A673 (cell line): ENCODE data around the gene HHLA2.

Experiments
- EZH2 ChIP-seq: fragments of 200-600 bp; sonication (generic); IDR thresholded peaks from 2 replicates; pipeline ENCODE4 v1.6.1; 2017; ENCODE audit warnings: borderline replicate concordance, low read depth, mild to moderate bottlenecking, mixed read lengths, antibody characterized with exemption, low read length; ENCODE audit not compliant: poor library complexity, severe bottlenecking
- TF ChIP-seq, protein P1 (sequence below): fragments of 300-800, 200-600 bp; sonication (generic); conservative IDR thresholded peaks from 2 replicates; pipeline ENCODE4 v1.5.1; 2017; ENCODE audit warnings: low read depth, mild to moderate bottlenecking, antibody characterized with exemption, low read length, moderate library complexity, mixed read lengths

DNA sequence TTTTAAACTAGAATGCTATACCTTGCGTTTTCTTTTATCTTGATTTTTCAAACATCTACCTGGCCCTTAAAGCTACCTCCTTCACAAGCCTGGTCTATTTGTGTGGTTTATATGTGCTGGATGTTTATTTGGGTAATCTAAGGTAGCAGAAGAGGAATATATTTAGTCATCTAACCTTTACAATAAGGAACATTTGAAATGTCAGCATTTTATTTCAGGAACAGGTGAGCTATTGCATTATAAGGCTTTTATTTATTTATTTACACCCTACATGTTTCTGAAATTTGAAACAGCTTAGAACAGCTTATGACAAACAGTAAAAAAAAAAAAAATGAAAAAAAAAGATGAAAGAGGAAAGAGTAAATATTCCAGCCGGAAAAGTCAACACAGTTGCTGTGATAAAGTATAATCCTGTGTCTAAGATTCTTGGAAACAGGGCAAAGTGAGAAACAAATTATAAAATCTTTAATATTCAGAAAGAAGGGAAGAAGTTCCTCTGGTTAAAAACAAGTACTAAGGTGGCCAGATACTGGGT, 19.5 kb downstream of the HHLA2 start:
- TF ChIP-seq, protein P1, sequence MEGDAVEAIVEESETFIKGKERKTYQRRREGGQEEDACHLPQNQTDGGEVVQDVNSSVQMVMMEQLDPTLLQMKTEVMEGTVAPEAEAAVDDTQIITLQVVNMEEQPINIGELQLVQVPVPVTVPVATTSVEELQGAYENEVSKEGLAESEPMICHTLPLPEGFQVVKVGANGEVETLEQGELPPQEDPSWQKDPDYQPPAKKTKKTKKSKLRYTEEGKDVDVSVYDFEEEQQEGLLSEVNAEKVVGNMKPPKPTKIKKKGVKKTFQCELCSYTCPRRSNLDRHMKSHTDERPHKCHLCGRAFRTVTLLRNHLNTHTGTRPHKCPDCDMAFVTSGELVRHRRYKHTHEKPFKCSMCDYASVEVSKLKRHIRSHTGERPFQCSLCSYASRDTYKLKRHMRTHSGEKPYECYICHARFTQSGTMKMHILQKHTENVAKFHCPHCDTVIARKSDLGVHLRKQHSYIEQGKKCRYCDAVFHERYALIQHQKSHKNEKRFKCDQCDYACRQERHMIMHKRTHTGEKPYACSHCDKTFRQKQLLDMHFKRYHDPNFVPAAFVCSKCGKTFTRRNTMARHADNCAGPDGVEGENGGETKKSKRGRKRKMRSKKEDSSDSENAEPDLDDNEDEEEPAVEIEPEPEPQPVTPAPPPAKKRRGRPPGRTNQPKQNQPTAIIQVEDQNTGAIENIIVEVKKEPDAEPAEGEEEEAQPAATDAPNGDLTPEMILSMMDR = no peak
- TF ChIP-seq EZH2 = no peak
